Hematopoietic multipotent progenitor cell treated with erythropoietin and hydrocortisone succinate and interleukin-3 and kit ligand, for 6 days (in vitro differentiated cells): Measurements from ENCODE around the gene TEAD3.
"Not testable (repeated sequence)": the region's sequence is repeated elsewhere in the genome, so short reads cannot be mapped to it uniquely, and the experiment has no call there.

Experiments used
- DNase-seq: peaks from one replicate; pipeline ENCODE4 v3.0.0-alpha.2; 2015

The TEAD3 gene

GRCh38 chr6:35445691-35446090, 51.2 kb downstream of the TEAD3 start:
- no peak for DNase-seq

- DNase-seq: no peak
Measured at GRCh38 chr6:35443341-35444030, 53.4 kb downstream of the TEAD3 start.

- no peak for DNase-seq
Measured at GRCh38 chr6:35442693-35443092, 54.2 kb downstream of the TEAD3 start.

- no peak for DNase-seq
Measured at GRCh38 chr6:35441642-35442041, 55.2 kb downstream of the TEAD3 start.

GRCh38 chr6:35441205-35441604, 55.7 kb downstream of the TEAD3 start:
- DNase-seq: no peak

- DNase-seq: no peak
Measured at GRCh38 chr6:35439308-35439707, 57.6 kb downstream of the TEAD3 start.

GRCh38 chr6:35438378-35439065, 58.4 kb downstream of the TEAD3 start:
- DNase-seq: not testable (repeated sequence)

GRCh38 chr6:35436071-35436857, 60.6 kb downstream of the TEAD3 start:
- no peak for DNase-seq

- peak; percentile 21 for DNase-seq
Measured at GRCh38 chr6:35435074-35435837, 61.6 kb downstream of the TEAD3 start.

GRCh38 chr6:35432702-35433101, 64.2 kb downstream of the TEAD3 start:
- DNase-seq: not testable (repeated sequence)

- DNase-seq: no peak
Measured at GRCh38 chr6:35432291-35432690, 64.6 kb downstream of the TEAD3 start.

GRCh38 chr6:35429463-35429862, 67.4 kb downstream of the TEAD3 start:
- DNase-seq: no peak

- no peak for DNase-seq
Measured at GRCh38 chr6:35428421-35429149, 68.3 kb downstream of the TEAD3 start.

- DNase-seq: no peak
Measured at GRCh38 chr6:35427851-35428321, 69.0 kb downstream of the TEAD3 start.

GRCh38 chr6:35427435-35427834, 69.4 kb downstream of the TEAD3 start:
- no peak for DNase-seq

GRCh38 chr6:35426074-35426473, 70.8 kb downstream of the TEAD3 start:
- DNase-seq: no peak

GRCh38 chr6:35425284-35425683, 71.6 kb downstream of the TEAD3 start:
- no peak for DNase-seq
